COLO829 (cell line): ENCODE data around the gene TMTC1.

ENCODE experiments used
- DNase-seq: peaks from one replicate; pipeline ENCODE4 v3.0.0; 2012; ENCODE audit warnings: low spot score

Gene TMTC1

GRCh38 chr12:29709496-29710040, 74.2 kb downstream of the TMTC1 start:
- no peak for DNase-seq

GRCh38 chr12:29709054-29709453, 74.7 kb downstream of the TMTC1 start:
- no peak for DNase-seq

- no peak for DNase-seq
These were observed 75.9 kb downstream of the TMTC1 start for GRCh38 chr12:29707846-29708245.

- DNase-seq, result no peak
These were observed 77.4 kb downstream of the TMTC1 start for GRCh38 chr12:29706311-29706710.

- DNase-seq, result no peak
These were observed 80.2 kb downstream of the TMTC1 start for GRCh38 chr12:29703528-29703927.

- no peak for DNase-seq
These were observed 80.8 kb downstream of the TMTC1 start for GRCh38 chr12:29702972-29703371.

- no peak for DNase-seq
These were observed 81.5 kb downstream of the TMTC1 start for GRCh38 chr12:29702222-29702621.

- DNase-seq, result no peak
These were observed 82.8 kb downstream of the TMTC1 start for GRCh38 chr12:29700761-29701481.

- DNase-seq, result no peak
These were observed 85.0 kb downstream of the TMTC1 start for GRCh38 chr12:29698756-29699155.

- no peak for DNase-seq
These were observed 87.9 kb downstream of the TMTC1 start for GRCh38 chr12:29695800-29696199.

- no peak for DNase-seq
These were observed 88.7 kb downstream of the TMTC1 start for GRCh38 chr12:29695026-29695425.

- no peak for DNase-seq
These were observed 89.7 kb downstream of the TMTC1 start for GRCh38 chr12:29694002-29694401.

GRCh38 chr12:29692237-29692636, 91.5 kb downstream of the TMTC1 start:
- no peak for DNase-seq

- no peak for DNase-seq
These were observed 92.4 kb downstream of the TMTC1 start for GRCh38 chr12:29691161-29691854.

- DNase-seq, result no peak
These were observed 93.0 kb downstream of the TMTC1 start for GRCh38 chr12:29690728-29691127.

GRCh38 chr12:29688914-29689313, 94.8 kb downstream of the TMTC1 start:
- DNase-seq, result no peak

- no peak for DNase-seq
These were observed 101.7 kb downstream of the TMTC1 start for GRCh38 chr12:29682088-29682487.

GRCh38 chr12:29681370-29681769, 102.4 kb downstream of the TMTC1 start:
- DNase-seq, result no peak

- no peak for DNase-seq
These were observed 107.1 kb downstream of the TMTC1 start for GRCh38 chr12:29676676-29677075.

GRCh38 chr12:29674463-29674862, 109.3 kb downstream of the TMTC1 start:
- no peak for DNase-seq

- DNase-seq, result no peak
These were observed 110.4 kb downstream of the TMTC1 start for GRCh38 chr12:29673346-29673745.

GRCh38 chr12:29672580-29672979, 111.2 kb downstream of the TMTC1 start:
- DNase-seq, result no peak

- DNase-seq, result no peak
These were observed 112.0 kb downstream of the TMTC1 start for GRCh38 chr12:29671742-29672141.
